ENCODE data around the gene CIRBP. TPM values are rescaled to one million over a fixed set of nuclear protein-coding genes. Genes with fewer than 3 reads are reported as not detected.

The CIRBP gene
- total and polyA plus RNA-seq, 2 of the 13 experiments (the other 11 are each of a cell fraction or from before 2014, with no cell fraction given), result 133 to 140 TPM

GRCh38 chr19:1311543-1312091 lies 42.5 kb downstream of the CIRBP start (continued):
- TF ChIP-seq AHR (CRISPR knock-in tag; IDR thresholded peaks at IDR 0.05) (peak; percentile 26; the same call in 1 of the 2 replicates), ZNF687 (CRISPR knock-in tag; IDR thresholded peaks at IDR 0.05) (peak; percentile 86), CBX5 (CRISPR knock-in tag; IDR thresholded peaks at IDR 0.05; ENCODE audit: borderline replicate concordance) (no peak), ZFP41 (CRISPR knock-in tag; IDR thresholded peaks at IDR 0.05; ENCODE audit: borderline replicate concordance) (0 out of 2 replicates have a peak, but pooled peaks have one; percentile 49), FOXM1 (CRISPR knock-in tag; IDR thresholded peaks at IDR 0.05) (no peak), RXRA (CRISPR knock-in tag; IDR thresholded peaks at IDR 0.05) (peak; percentile 48; the same call in 1 of the 2 replicates), ZNF143 (CRISPR knock-in tag; IDR thresholded peaks at IDR 0.05) (peak; percentile 82), ZNF317 (CRISPR knock-in tag; IDR thresholded peaks at IDR 0.05) (no peak), SP1 (IDR thresholded peaks at IDR 0.05) (no peak), SP1 (CRISPR knock-in tag; IDR thresholded peaks at IDR 0.05) (0 out of 2 replicates have a peak, but pooled peaks have one; percentile 17), ZBTB7B (CRISPR knock-in tag; IDR thresholded peaks at IDR 0.05) (no peak), ZNF274 (CRISPR knock-in tag; IDR thresholded peaks at IDR 0.05) (0 out of 2 replicates have a peak, but pooled peaks have one; percentile 33), HNF1B (CRISPR knock-in tag; IDR thresholded peaks at IDR 0.05) (0 out of 2 replicates have a peak, but pooled peaks have one; percentile 35), MAZ (IDR thresholded peaks at IDR 0.05; ENCODE audit: borderline replicate concordance, low read depth, low read length) (no peak), MAZ (CRISPR knock-in tag; IDR thresholded peaks at IDR 0.05; ENCODE audit: low read depth) (peak; percentile 43; the same call in 1 of the 2 replicates), KDM2A (CRISPR knock-in tag; IDR thresholded peaks at IDR 0.05; ENCODE audit: borderline replicate concordance, low read depth) (peak; percentile 42; the same call in 1 of the 2 replicates), MAX (IDR thresholded peaks at IDR 0.05) (0 out of 2 replicates have a peak, but pooled peaks have one; percentile 45), TRIM22 (IDR thresholded peaks at IDR 0.05) (no peak), ZBTB38 (CRISPR knock-in tag; IDR thresholded peaks at IDR 0.05) (0 out of 2 replicates have a peak, but pooled peaks have one; percentile 9)

Data from HepG2 (cell line).